HepG2 (cell line): ENCODE measurements around the gene SMAD3. TPM values are rescaled to one million over a fixed set of nuclear protein-coding genes. Genes with fewer than 3 reads are reported as not detected.
A peak's percentile ranks its signal among the peaks of the same experiment; 100 is the strongest.

ENCODE experiments used
- ATM ChIP-seq: fragments of 450-650 bp; IDR thresholded peaks from 2 replicates; pipeline ENCODE4 v1.7.1; 2017; ENCODE audit warnings: mild to moderate bottlenecking, borderline replicate concordance
- CHD4 ChIP-seq: fragments of 200-600 bp; sonication (generic); IDR thresholded peaks from 2 replicates; pipeline ENCODE4 v1.7.0; 2017; ENCODE audit warnings: mild to moderate bottlenecking, low read length, borderline replicate concordance
- CREB1 ChIP-seq, 2 experiments: fragments of 450-650 bp in 1 of 2; IDR thresholded peaks; 2 replicates each; pipeline ENCODE4 v1.6.1; 2016 to 2017; ENCODE audit warnings: control low read depth in 1 of 2, mild to moderate bottlenecking in 1 of 2, missing compliant biosample characterization in 1 of 2, missing genetic modification characterization in 1 of 2
- DNMT1 ChIP-seq: sonication (generic); formaldehyde crosslinking; IDR thresholded peaks from 2 replicates; pipeline ENCODE4 v1.5.1; 2020; ENCODE audit warnings: mild to moderate bottlenecking, missing genetic modification reagents
- ELF1 ChIP-seq: sonication (generic); formaldehyde crosslinking; IDR thresholded peaks from 2 replicates; pipeline ENCODE4 v1.4.0; 2020; ENCODE audit warnings: missing genetic modification reagents
- ETV5 ChIP-seq: IDR thresholded peaks from 2 replicates; pipeline ENCODE4 v1.6.1; 2018; ENCODE audit warnings: missing biosample characterization, missing genetic modification reagents, inconsistent platforms, borderline replicate concordance
- FOXP1 ChIP-seq, 2 experiments: fragments of 450-650 bp in 1 of 2; IDR thresholded peaks; 2 replicates each; pipeline ENCODE4 v1.6.1; 2017 to 2018; ENCODE audit warnings: antibody characterized with exemption in 1 of 2
- GABPA ChIP-seq, 2 experiments: IDR thresholded peaks; 2 replicates each; pipeline ENCODE4 v1.6.1; 2011 to 2016; ENCODE audit warnings: low read depth in 2 of 2, low read length in 1 of 2, missing biosample characterization in 1 of 2, missing genetic modification characterization in 1 of 2
- GATAD2A ChIP-seq: IDR thresholded peaks from 2 replicates; pipeline ENCODE4 v1.6.1; 2016
- HIVEP1 ChIP-seq: sonication (generic); formaldehyde crosslinking; IDR thresholded peaks from 2 replicates; pipeline ENCODE4 v1.4.0; 2020; ENCODE audit warnings: mild to moderate bottlenecking, missing genetic modification reagents
- HNF1B ChIP-seq: sonication (generic); formaldehyde crosslinking; IDR thresholded peaks from 2 replicates; pipeline ENCODE4 v1.5.1; 2020; ENCODE audit warnings: mild to moderate bottlenecking, moderate library complexity, missing genetic modification reagents
- HOXA5 ChIP-seq: sonication (generic); formaldehyde crosslinking; IDR thresholded peaks from 2 replicates; pipeline ENCODE4 v1.4.0; 2020; ENCODE audit warnings: missing genetic modification reagents
- JUN ChIP-seq: sonication (generic); formaldehyde crosslinking; IDR thresholded peaks from 2 replicates; pipeline ENCODE4 v1.4.0; 2020; ENCODE audit warnings: mild to moderate bottlenecking, missing genetic modification reagents
- MBNL3 ChIP-seq: fragments of 250-450 bp; sonication (Bioruptor Pico); conservative IDR thresholded peaks from 2 replicates; pipeline ENCODE4 v1.8.0; 2022; ENCODE audit warnings: mild to moderate bottlenecking, inconsistent platforms
- MEF2D ChIP-seq: sonication (generic); formaldehyde crosslinking; IDR thresholded peaks from 2 replicates; pipeline ENCODE4 v1.5.1; 2020; ENCODE audit warnings: mild to moderate bottlenecking, missing genetic modification reagents
- NR2C2 ChIP-seq: sonication (generic); formaldehyde crosslinking; IDR thresholded peaks from 2 replicates; pipeline ENCODE4 v1.4.0; 2020; ENCODE audit warnings: missing genetic modification reagents, mild to moderate bottlenecking, moderate library complexity, borderline replicate concordance
- POLR2A ChIP-seq, 2 experiments: IDR thresholded peaks; 2 replicates each; pipeline ENCODE4 v1.6.1; 2011; ENCODE audit warnings: low read depth in 2 of 2, low read length in 2 of 2, mild to moderate bottlenecking in 1 of 2, moderate library complexity in 1 of 2; ENCODE audit not compliant: insufficient read depth in 1 of 2
- POLR2G ChIP-seq: fragments of 200-400 bp; formaldehyde crosslinking; IDR thresholded peaks from 2 replicates; pipeline ENCODE4 v1.6.1; 2018; ENCODE audit warnings: mild to moderate bottlenecking, low read depth, low read length, moderate library complexity
- RXRA ChIP-seq: sonication (generic); formaldehyde crosslinking; IDR thresholded peaks from 2 replicates; pipeline ENCODE4 v1.5.1; 2020; ENCODE audit warnings: missing genetic modification reagents
- SIN3A ChIP-seq: IDR thresholded peaks from 2 replicates; pipeline ENCODE4 v1.6.1; 2011; ENCODE audit warnings: low read depth, mild to moderate bottlenecking, control low read depth, low read length, borderline replicate concordance
- SUZ12 ChIP-seq: fragments of 150-350 bp; IDR thresholded peaks from 2 replicates; pipeline ENCODE4 v1.6.1; 2014; ENCODE audit warnings: low read depth, low read length
- TBX3 ChIP-seq: fragments of 450-650 bp; IDR thresholded peaks from 2 replicates; pipeline ENCODE4 v1.6.1; 2017; ENCODE audit warnings: antibody characterized with exemption, mild to moderate bottlenecking, inconsistent platforms, borderline replicate concordance
- TEAD3 ChIP-seq: optimal IDR thresholded peaks from 2 replicates; pipeline ENCODE3; 2016; ENCODE audit warnings: borderline replicate concordance
- ZBTB7B ChIP-seq: sonication (generic); formaldehyde crosslinking; IDR thresholded peaks from 2 replicates; pipeline ENCODE4 v1.4.0; 2020; ENCODE audit warnings: missing genetic modification reagents
- ZNF652 ChIP-seq: IDR thresholded peaks from 2 replicates; pipeline ENCODE4 v1.6.1; 2016; ENCODE audit warnings: low read depth, borderline replicate concordance
- ZNF672 ChIP-seq: sonication (generic); formaldehyde crosslinking; IDR thresholded peaks from 2 replicates; pipeline ENCODE4 v1.8.1; 2022; ENCODE audit warnings: missing genetic modification reagents
- ZSCAN22 ChIP-seq: sonication (generic); formaldehyde crosslinking; IDR thresholded peaks from 2 replicates; pipeline ENCODE4 v1.4.0; 2020; ENCODE audit warnings: mild to moderate bottlenecking, missing genetic modification reagents
- polyA plus RNA-seq, 8 experiments: library from polyadenylated mRNA; depleted of rRNA in 3 of 8; stranded (reverse) in 7 of 8; unstranded in 1 of 8; fragments of >200 nt; fragmentation: Illumina TruSeq in 4 of 8; extraction: Trizol in 4 of 8; gene quantifications; 2 replicates each; pipeline versions ENCODE4 v1.2.1 to v1.2.3, GENCODE V29; 2011 to 2016; ENCODE audit warnings: low read depth in 4 of 8, missing spikeins in 1 of 8, mixed read lengths in 1 of 8; ENCODE audit not compliant: insufficient read depth in 1 of 8
- total RNA-seq, 5 experiments: library from RNA; depleted of rRNA; stranded (reverse); fragments of >200 nt; fragmentation: Illumina TruSeq; extraction: Trizol; gene quantifications; 2 replicates each; pipeline ENCODE4 v1.2.3, GENCODE V29; 2016; ENCODE audit warnings: low read depth in 1 of 5
- TF ChIP-seq, protein P1 (sequence below): sonication (generic); formaldehyde crosslinking; IDR thresholded peaks from 2 replicates; pipeline ENCODE4 v1.4.0; 2020; ENCODE audit warnings: missing genetic modification reagents, mild to moderate bottlenecking, borderline replicate concordance

SMAD3 gene
- total and polyA plus RNA-seq, 2 of the 13 experiments (the other 11 are each of a cell fraction or from before 2014, with no cell fraction given) = 8.6 to 56.3 TPM

GRCh38 chr15:67061811-67062368, 3.5 kb upstream of the SMAD3 start (continued):
- no peak for TF ChIP-seq ATM
- no peak; the same call in 1 of the 2 replicates for TF ChIP-seq RXRA (CRISPR knock-in tag)
- TF ChIP-seq ELF1 (CRISPR knock-in tag) = peak; percentile 49; the same call in 1 of the 2 replicates
- TF ChIP-seq SUZ12 = no peak
- no peak for TF ChIP-seq ZBTB7B
- peak; percentile 92 for TF ChIP-seq ZNF652 (CRISPR knock-in tag)
- 0 out of 4 replicates have a peak, but pooled peaks of 1 of the 2 experiments have one; percentile 9 for TF ChIP-seq POLR2A (IDR thresholded peaks at IDR 0.05; ENCODE audit: insufficient read depth in 1 of 2, low read depth in 2 of 2, low read length in 2 of 2)
- TF ChIP-seq, protein P1, sequence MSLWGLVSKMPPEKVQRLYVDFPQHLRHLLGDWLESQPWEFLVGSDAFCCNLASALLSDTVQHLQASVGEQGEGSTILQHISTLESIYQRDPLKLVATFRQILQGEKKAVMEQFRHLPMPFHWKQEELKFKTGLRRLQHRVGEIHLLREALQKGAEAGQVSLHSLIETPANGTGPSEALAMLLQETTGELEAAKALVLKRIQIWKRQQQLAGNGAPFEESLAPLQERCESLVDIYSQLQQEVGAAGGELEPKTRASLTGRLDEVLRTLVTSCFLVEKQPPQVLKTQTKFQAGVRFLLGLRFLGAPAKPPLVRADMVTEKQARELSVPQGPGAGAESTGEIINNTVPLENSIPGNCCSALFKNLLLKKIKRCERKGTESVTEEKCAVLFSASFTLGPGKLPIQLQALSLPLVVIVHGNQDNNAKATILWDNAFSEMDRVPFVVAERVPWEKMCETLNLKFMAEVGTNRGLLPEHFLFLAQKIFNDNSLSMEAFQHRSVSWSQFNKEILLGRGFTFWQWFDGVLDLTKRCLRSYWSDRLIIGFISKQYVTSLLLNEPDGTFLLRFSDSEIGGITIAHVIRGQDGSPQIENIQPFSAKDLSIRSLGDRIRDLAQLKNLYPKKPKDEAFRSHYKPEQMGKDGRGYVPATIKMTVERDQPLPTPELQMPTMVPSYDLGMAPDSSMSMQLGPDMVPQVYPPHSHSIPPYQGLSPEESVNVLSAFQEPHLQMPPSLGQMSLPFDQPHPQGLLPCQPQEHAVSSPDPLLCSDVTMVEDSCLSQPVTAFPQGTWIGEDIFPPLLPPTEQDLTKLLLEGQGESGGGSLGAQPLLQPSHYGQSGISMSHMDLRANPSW (CRISPR knock-in tag) = 0 out of 2 replicates have a peak, but pooled peaks have one; percentile 1
- no peak for TF ChIP-seq FOXP1 (IDR thresholded peaks at IDR 0.05)
- TF ChIP-seq FOXP1 (CRISPR knock-in tag; IDR thresholded peaks at IDR 0.05) = peak; percentile 9; the same call in 1 of the 2 replicates
- no peak for TF ChIP-seq CREB1 (IDR thresholded peaks at IDR 0.05)
- TF ChIP-seq CREB1 (CRISPR knock-in tag; IDR thresholded peaks at IDR 0.05) = peak; percentile 49; the same call in 1 of the 2 replicates
- no peak for TF ChIP-seq DNMT1
- no peak for TF ChIP-seq HOXA5 (CRISPR knock-in tag)
- no peak for TF ChIP-seq ZNF672 (CRISPR knock-in tag)
- TF ChIP-seq JUN = no peak
- TF ChIP-seq HIVEP1 (CRISPR knock-in tag) = no peak
- TF ChIP-seq MEF2D (CRISPR knock-in tag) = no peak
- TF ChIP-seq POLR2G = no peak
- TF ChIP-seq TBX3 = peak; percentile 54; the same call in 1 of the 2 replicates
- TF ChIP-seq TEAD3 (CRISPR knock-in tag) = no peak
- TF ChIP-seq ETV5 (CRISPR knock-in tag) = peak; percentile 88; the same call in 1 of the 2 replicates
- 0 out of 2 replicates have a peak, but pooled peaks have one; percentile 23 for TF ChIP-seq SIN3A
- TF ChIP-seq MBNL3 = no peak
- TF ChIP-seq HNF1B (CRISPR knock-in tag) = 0 out of 2 replicates have a peak, but pooled peaks have one; percentile 23
- TF ChIP-seq ZSCAN22 (CRISPR knock-in tag) = no peak
- no peak for TF ChIP-seq GABPA (IDR thresholded peaks at IDR 0.05; ENCODE audit: low read depth, low read length)
- TF ChIP-seq GABPA (CRISPR knock-in tag; IDR thresholded peaks at IDR 0.05; ENCODE audit: low read depth) = peak; percentile 65
- no peak; the same call in 1 of the 2 replicates for TF ChIP-seq GATAD2A (CRISPR knock-in tag)
- peak; percentile 12; the same call in 1 of the 2 replicates for TF ChIP-seq CHD4
- TF ChIP-seq NR2C2 (CRISPR knock-in tag) = no peak
